ENCODE results near the gene SEMA4B.
"Not testable (repeated sequence)": the region's sequence is repeated elsewhere in the genome, so short reads cannot be mapped to it uniquely, and the experiment has no call there.

Gene SEMA4B

DNA sequence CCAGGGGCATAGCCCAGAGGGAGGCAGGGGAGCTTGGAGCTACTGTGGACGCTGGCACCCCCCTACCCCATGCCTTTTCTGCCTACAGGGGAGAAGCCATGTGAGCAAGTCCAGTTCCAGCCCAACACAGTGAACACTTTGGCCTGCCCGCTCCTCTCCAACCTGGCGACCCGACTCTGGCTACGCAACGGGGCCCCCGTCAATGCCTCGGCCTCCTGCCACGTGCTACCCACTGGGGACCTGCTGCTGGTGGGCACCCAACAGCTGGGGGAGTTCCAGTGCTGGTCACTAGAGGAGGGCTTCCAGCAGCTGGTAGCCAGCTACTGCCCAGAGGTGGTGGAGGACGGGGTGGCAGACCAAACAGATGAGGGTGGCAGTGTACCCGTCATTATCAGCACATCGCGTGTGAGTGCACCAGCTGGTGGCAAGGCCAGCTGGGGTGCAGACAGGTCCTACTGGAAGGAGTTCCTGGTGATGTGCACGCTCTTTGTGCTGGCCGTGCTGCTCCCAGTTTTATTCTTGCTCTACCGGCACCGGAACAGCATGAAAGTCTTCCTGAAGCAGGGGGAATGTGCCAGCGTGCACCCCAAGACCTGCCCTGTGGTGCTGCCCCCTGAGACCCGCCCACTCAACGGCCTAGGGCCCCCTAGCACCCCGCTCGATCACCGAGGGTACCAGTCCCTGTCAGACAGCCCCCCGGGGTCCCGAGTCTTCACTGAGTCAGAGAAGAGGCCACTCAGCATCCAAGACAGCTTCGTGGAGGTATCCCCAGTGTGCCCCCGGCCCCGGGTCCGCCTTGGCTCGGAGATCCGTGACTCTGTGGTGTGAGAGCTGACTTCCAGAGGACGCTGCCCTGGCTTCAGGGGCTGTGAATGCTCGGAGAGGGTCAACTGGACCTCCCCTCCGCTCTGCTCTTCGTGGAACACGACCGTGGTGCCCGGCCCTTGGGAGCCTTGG is 27.0 kb downstream of the SEMA4B start:
- no peak for DNase-seq

DNA sequence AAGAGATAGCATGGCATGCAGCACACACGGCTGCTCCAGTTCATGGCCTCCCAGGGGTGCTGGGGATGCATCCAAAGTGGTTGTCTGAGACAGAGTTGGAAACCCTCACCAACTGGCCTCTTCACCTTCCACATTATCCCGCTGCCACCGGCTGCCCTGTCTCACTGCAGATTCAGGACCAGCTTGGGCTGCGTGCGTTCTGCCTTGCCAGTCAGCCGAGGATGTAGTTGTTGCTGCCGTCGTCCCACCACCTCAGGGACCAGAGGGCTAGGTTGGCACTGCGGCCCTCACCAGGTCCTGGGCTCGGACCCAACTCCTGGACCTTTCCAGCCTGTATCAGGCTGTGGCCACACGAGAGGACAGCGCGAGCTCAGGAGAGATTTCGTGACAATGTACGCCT is 27.8 kb downstream of the SEMA4B start:
- no peak for DNase-seq

DNA sequence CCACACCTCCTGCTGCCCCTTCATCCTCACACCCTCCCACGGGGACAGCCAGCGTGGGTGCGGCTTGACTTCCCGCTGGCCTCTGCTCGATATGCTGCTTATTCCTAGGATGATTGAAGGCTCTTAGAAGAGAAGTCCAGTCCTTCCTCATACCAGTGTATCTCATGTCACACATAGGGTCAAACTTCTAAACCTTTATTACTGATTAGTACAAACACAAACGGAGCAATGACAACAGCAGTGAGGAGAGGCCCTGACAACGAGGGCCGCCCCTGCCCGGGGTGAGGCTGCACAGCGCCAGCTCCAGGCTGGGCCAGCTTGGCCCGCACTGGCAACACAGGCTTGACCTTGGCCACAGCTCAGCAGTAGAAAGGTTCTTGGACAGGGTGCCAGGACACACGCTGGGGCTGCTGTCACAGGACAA is 29.0 kb downstream of the SEMA4B start:
- DNase-seq = no peak

DNA sequence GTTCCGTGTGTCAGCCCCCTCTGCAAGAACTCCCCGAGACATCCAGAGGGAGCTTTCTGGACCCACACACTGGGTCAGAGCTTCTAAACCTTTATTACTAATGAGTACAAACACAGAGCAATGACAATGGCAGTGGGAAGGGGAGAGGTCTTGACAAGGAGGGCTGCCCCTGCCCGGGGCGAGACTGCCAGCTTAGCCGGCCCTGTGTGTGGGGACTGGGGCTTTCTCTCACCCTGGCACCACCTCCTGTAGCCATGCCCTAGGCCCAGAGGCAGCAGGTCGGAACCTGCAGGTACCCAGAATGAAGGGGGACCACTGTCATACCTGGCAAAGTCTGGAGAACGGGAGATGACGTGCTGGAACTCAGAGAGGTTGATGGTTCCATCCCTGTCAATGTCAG is 29.5 kb downstream of the SEMA4B start:
- no peak for DNase-seq

DNA sequence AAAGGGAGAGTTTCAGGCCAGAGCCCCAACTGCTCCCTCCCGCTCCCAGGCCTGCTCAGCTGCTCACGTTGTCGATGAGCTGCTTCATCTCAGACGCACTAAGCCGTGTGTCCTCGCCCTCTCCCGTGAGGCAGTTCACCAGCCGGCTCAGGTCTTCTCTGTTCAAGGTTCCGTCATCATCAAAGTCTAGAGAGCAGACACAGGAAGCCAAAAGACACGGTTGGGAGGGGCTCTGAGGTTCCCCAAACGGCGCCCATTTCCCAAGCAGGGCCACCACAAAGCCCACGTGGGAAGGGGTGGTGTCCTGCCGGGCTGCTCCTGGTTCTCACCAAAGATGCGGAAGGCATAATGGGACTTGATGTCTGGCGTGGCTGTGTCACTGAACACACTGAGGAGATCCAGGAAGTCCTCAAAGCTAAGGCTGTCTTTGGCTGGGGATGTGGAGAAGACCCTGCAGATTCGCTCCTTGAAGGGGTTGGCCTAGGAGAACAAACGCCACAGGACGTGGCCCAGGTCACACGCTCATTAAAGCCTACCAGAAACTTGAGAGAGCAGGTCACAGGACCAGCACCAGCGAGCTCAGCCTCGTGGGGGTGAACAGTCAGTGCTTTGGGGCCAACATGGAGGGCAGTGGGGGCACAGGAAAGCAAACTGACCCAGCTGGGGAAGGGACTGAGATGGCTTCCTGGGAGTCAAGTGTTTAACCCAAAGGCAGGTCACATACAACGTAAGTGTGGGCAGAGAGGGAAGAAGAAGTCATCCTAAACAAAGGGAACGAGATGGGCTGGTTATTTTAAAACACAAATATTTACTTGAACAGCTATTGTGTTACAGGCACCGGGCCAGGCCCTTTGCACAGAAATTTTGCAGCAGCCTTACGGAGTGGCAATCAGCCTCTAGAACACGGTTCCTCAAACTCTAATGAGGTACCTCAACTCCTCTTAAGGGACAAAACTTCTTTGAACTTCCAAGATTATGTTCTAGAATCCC is 30.2 kb downstream of the SEMA4B start:
- DNase-seq = peak; percentile 70

GRCh38 chr15:90232196-90232595 is 31.1 kb downstream of the SEMA4B start:
- no peak for DNase-seq

GRCh38 chr15:90232941-90233386 is 31.8 kb downstream of the SEMA4B start:
- DNase-seq = no peak

- DNase-seq = peak; percentile 97
Measured at GRCh38 chr15:90233387-90234095, 32.4 kb downstream of the SEMA4B start, which contains the start of gene CIB1. Gene CIB1 (minus strand): TSS chr15:90233941. CDS start chr15:90233885, 56 bp downstream.

GRCh38 chr15:90234096-90234988 is 33.2 kb downstream of the SEMA4B start, which contains the start of gene GDPGP1:
Gene GDPGP1 (plus strand): TSS chr15:90234209. CDS start chr15:90240909, 6,700 bp downstream.
- DNase-seq = no peak

- DNase-seq = no peak
Measured at GRCh38 chr15:90239371-90239770, 38.2 kb downstream of the SEMA4B start.

GRCh38 chr15:90240856-90241255 is 39.7 kb downstream of the SEMA4B start:
- DNase-seq = no peak

DNA sequence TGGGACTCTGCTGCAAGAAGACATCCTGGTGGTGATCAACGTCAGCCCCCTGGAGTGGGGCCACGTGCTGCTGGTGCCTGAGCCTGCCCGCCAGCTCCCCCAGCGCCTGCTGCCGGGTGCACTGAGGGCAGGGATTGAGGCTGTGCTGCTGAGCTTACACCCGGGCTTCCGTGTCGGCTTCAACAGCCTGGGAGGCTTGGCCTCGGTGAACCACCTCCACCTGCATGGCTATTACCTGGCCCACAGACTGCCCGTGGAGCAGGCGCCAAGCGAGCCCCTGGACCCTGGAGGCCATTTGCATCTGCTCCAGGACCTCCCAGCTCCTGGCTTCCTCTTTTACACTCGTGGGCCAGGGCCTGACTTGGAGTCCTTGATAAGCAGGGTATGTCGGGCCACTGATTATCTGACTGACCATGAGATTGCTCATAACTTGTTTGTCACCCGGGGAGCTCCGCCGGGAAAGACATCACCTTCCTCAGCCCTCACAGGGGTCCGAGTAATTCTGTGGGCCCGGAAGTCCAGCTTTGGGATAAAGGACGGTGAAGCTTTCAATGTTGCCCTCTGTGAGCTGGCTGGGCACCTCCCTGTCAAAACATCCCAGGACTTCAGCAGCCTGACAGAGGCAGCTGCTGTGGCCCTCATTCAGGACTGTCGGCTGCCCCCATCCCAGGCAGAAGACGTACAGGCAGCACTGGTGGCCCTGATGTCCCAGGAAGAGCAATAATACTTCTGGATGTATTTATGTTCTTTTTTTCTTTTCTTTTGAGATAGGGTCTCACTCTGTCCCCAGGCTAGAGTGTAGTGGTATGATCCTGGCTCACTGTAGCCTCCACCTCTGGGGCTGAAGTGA is 40.4 kb downstream of the SEMA4B start:
- no peak for DNase-seq

- no peak for DNase-seq
Measured at GRCh38 chr15:90243943-90244639, 43.0 kb downstream of the SEMA4B start.

GRCh38 chr15:90248789-90249202 is 47.7 kb downstream of the SEMA4B start:
- no peak for DNase-seq

DNA sequence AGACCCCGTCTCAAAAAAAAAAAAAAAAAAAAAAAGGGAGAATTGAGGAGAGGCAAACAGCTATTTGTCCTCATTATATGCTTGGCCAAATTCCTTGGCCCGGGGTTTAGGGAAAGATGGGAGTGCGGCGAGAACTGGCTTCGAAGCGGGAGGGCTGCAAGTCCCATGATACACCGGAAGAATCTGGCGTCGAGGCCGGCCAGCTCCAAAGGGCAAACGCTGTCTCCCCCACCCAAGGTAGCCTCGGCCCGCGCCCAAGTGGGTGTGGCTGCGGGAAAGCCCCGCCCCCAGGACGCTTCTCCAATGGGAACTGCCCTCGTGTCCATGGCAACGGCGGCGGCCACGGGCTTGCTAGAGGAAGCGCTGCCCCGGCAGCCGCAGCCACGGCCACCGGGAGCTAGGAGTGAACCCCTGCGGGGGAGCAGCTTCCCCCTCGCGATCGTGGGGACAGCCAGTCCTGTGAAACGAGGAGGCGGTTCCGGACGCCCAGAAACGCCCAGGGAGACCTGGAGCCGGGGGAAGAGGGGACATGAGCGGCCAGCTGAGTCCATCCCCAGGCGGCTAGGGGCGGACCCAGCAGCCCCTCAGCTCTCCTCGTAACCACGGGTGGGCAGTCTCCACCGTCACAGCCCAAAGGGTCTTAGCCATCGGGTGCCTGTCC is 48.2 kb downstream of the SEMA4B start, which contains the start of gene TTLL13:
Gene TTLL13 (plus strand): TSS at position 354 of the 661 bp plus-strand sequence. CDS start 1,075 bp downstream, outside the sequence.
- DNase-seq = peak; percentile 78

- DNase-seq = no peak
Measured at GRCh38 chr15:90257776-90258175, 56.6 kb downstream of the SEMA4B start.

- no peak for DNase-seq
Measured at GRCh38 chr15:90259524-90259923, 58.4 kb downstream of the SEMA4B start.

DNA sequence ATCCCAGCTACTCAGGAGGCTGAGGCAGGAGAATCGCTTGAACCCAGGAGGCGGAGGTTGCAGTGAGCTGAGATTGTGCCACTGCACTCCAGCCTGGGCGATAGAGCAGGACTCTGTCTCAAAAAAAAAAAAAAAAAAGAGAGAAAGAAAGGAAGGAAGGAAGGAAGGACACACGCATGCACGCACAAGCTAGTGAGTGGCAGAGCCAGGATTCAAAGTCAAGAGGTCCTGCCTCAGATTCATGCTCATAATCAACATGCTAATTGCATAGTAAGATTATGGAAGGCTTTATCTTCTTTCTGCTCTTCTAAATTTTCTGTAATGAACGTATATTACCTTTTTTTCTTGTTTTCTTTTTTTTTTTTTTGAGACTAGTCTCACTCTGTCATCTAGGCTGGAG is 59.6 kb downstream of the SEMA4B start:
- DNase-seq = not testable (repeated sequence)

DNA sequence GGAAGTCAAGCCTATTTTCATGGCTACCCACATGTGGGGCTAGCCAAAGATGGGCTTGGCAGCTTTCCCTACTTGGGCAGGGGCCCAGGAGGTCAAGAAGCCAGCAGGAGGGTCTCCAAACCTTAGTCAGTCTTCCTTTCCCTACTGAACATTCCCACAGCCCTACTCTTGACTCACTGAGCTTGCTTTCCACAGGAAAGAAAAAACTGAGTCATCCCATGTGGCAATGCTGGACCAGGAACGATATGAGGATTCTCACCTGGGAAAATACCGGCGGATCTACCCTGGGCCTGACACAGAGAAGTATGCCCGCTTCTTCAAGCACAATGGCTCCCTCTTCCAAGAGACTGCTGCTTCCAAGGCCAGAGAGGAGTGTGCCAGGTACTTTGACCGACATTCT is 60.7 kb downstream of the SEMA4B start:
- DNase-seq = no peak

Measured in activated naive CD4-positive, alpha-beta T cell treated with anti-CD3 and anti-CD28 coated beads, Interleukin-2, amount 50 U/mL, for 16 hours (primary cell).